Breast epithelium (tissue), 4 donors: ENCODE data around the gene VPS72. TPM values are rescaled to one million over a fixed set of nuclear protein-coding genes. Genes with fewer than 3 reads are reported as not detected.
"Not testable (repeated sequence)": the region's sequence is repeated elsewhere in the genome, so short reads cannot be mapped to it uniquely, and the experiment has no call there.

Experiments
- DNase-seq, 2 donors: peaks; one replicate each; pipeline ENCODE4 v3.0.0-alpha.2; 2019; ENCODE audit warnings: low spot score in 2 of 2
- H3K27ac ChIP-seq, 2 donors: fragments of 200-600 bp; sonication (generic) in 1 of 2; one replicate each; pipeline ENCODE4 v1.5.1; 2016 to 2019; ENCODE audit warnings: mild to moderate bottlenecking in 1 of 2
- H3K27me3 ChIP-seq, 2 donors: fragments of 200-600 bp; sonication (generic) in 1 of 2; one replicate each; pipeline versions ENCODE4 v1.5.1 to v1.6.0; 2017 to 2019; ENCODE audit warnings: control low read depth in 1 of 2, mild to moderate bottlenecking in 1 of 2
- H3K36me3 ChIP-seq: fragments of 200-600 bp; one replicate; pipeline ENCODE4 v1.5.1; 2019
- H3K4me1 ChIP-seq, 2 donors: fragments of 200-600 bp; sonication (generic); one replicate each; pipeline ENCODE4 v1.5.1; 2016 to 2019; ENCODE audit warnings: control low read depth in 1 of 2
- H3K4me3 ChIP-seq, 3 donors: fragments of 200-600 bp; sonication (generic); 1 replicate in 2 of 3; 2 replicates in 1 of 3; pipeline ENCODE4 v1.5.1; 2016 to 2019; ENCODE audit warnings: mild to moderate bottlenecking in 3 of 3, moderate library complexity in 2 of 3
- H3K9me3 ChIP-seq, 2 donors: fragments of 200-600 bp; sonication (generic) in 1 of 2; one replicate each; pipeline ENCODE4 v1.5.1; 2016 to 2019; ENCODE audit warnings: control low read depth in 1 of 2
- CTCF ChIP-seq, 3 donors: fragments of 450-650 bp; IDR thresholded peaks; one replicate each; pipeline ENCODE4 v1.5.1; 2016 to 2017; ENCODE audit warnings: antibody characterized with exemption in 3 of 3, mild to moderate bottlenecking in 3 of 3, moderate library complexity in 3 of 3
- POLR2A ChIP-seq: fragments of 450-650 bp; IDR thresholded peaks from one replicate; pipeline ENCODE4 v1.6.1; 2016; ENCODE audit warnings: antibody characterized with exemption, mild to moderate bottlenecking, moderate library complexity
- POLR2AphosphoS5 ChIP-seq, 3 donors: sonication (generic); formaldehyde crosslinking; IDR thresholded peaks; one replicate each; pipeline ENCODE4 v1.6.1; 2017; ENCODE audit warnings: antibody characterized with exemption in 3 of 3
- intact Hi-C: fragments of 100-400 bp; cut with DNase I; formaldehyde crosslinking; loops from one replicate; pipeline ENCODE4 v1.15.1; 2023; ENCODE audit warnings: low total_unique reads
- total RNA-seq, 3 donors: library from RNA; depleted of rRNA; stranded (reverse); fragments of >200 nt; gene quantifications; one replicate each; pipeline ENCODE4 v1.1.0, GENCODE V29; 2016

Gene VPS72
- total RNA-seq, 3 donors from 2014 or later, result 34.6 to 49.0 (median 34.7) TPM

DNA sequence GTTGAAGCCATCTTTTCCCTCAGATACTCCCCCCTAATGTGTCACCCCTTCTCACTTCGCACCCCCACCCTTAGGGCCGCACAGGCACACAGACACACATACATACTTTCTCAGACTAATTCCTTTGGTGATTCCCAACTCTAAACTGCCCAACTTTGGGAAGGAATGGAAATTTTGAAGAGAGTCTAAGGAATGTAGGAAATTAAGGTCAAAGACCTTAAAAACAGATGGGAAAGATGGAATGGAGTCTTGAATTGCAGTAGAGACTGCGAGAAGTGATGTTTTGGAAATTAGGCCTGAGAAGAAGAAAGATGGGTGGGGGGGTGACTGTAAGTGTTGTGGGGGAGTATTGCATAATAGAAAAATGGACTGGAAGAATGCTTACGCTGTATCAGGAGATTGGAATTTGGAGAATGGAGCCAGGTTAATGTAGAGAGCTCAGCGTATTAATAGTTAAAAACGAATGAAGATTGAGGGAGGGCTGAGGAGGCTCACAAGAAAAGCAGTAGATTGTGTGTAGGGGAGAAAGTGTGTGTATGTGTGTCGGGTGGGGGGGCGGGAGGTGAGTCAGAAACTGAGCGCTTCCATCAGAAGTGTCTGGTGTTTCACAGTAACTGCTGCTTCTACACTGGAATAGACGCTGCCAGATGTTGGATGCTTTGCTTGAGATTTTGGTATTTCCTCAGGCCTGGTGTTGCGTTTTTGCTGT is 10.0 kb upstream of the VPS72 start:
- peak overlapping the region; percentile 65 to 85 (median 82) for H3K4me3 ChIP-seq

DNA sequence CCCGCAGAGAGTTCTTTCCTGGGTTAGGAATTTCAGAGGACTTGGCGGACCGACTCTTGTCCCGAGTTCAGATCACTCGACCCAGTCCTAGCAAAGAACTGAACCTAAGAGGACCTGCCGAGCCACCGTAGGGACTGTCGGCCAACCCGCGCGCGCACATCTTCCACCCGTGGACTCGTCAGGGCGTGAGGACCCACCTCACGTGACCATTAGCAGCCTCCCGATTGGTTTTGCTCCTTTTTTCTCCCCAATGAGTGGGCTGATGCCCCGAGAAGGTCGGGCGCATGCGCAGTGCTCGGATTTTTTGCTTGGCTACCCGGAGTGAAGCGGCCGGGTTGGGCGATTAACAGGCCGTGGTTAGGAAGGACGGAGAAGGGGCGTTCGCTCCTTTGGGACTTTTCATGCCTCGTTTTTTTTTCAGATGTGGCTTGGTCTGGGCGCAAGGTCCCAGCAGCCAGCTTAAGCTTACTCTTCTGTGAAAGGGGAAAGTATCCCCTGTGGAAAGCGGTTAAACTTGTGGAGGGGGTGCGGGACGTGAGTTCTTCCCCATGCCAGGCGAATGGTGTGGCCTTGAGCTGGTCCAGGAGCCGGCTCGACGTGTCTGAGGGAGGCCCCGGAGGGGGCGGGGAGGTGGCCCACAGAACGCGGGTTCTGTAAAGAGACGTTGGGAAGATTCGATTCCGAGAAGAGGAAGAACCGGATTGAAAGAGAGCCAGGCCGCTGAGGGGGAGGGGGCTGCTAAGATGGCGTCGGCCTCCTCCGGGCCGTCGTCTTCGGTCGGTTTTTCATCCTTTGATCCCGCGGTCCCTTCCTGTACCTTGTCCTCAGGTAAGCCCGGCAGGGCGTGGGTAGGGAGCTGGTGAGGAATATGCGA is 8.5 kb upstream of the VPS72 start, which contains the start of gene PIP5K1A:
PIP5K1A (plus strand) TSS at position 299 of the 874 bp plus-strand sequence; CDS start at position 744, 445 bp downstream.
- H3K4me1 ChIP-seq, result peaks cover 0 to 9% of the 10 kb centered on the region in 2 donors
- intact Hi-C loops, result no loop called here
- TF ChIP-seq POLR2AphosphoS5 (IDR thresholded peaks at IDR 0.05) (peak; percentile 57 to 98 (median 83)), CTCF (IDR thresholded peaks at IDR 0.05) (no peak), POLR2A (peak; percentile 83)
- H3K27me3 ChIP-seq, result no peaks in the 10 kb centered on the region
- H3K4me3 ChIP-seq, result peak within 1 kb of the TSS; percentile 65 to 85 (median 82)
- DNase-seq, result peak; percentile 98 to 99
- no peaks in the 10 kb centered on the region for H3K9me3 ChIP-seq
- no peaks in the 10 kb centered on the region for H3K36me3 ChIP-seq
- peak within 1 kb of the TSS; percentile 92 to 96 for H3K27ac ChIP-seq

More for the DNA sequence above, 10.0 kb upstream of the VPS72 start:
- Histone ChIP-seq H3K27me3 (no peaks in the 10 kb centered on the region), H3K36me3 (no peaks in the 10 kb centered on the region), H3K4me1 (peaks cover 0 to 9% of the 10 kb centered on the region in 2 donors), H3K27ac (peak overlapping the region; percentile 92 to 96), H3K9me3 (no peaks in the 10 kb centered on the region)
- peak in 1 of 3 donors; percentile 7 for TF ChIP-seq POLR2AphosphoS5 (IDR thresholded peaks at IDR 0.05)
- no peak for TF ChIP-seq POLR2A
- no peak for DNase-seq
- intact Hi-C loops, result no loop called here

- Histone ChIP-seq H3K4me1 (peaks cover 0 to 9% of the 10 kb centered on the region in 2 donors), H3K27me3 (no peaks in the 10 kb centered on the region), H3K36me3 (no peaks in the 10 kb centered on the region), H3K27ac (peak overlapping the region; percentile 92 to 96), H3K4me3 (peak overlapping the region; percentile 65 to 85 (median 82)), H3K9me3 (no peaks in the 10 kb centered on the region)
- intact Hi-C loops, result no loop called here
- no peak for TF ChIP-seq CTCF (IDR thresholded peaks at IDR 0.05)
- DNase-seq, result no peak
Measured at GRCh38 chr1:151197863-151198253, 7.9 kb upstream of the VPS72 start.

- Histone ChIP-seq H3K27ac (peak overlapping the region; percentile 78 to 92), H3K4me1 (no peaks in the 10 kb centered on the region), H3K27me3 (no peaks in the 10 kb centered on the region), H3K36me3 (no peaks in the 10 kb centered on the region), H3K4me3 (peak overlapping the region; percentile 3 to 36 (median 35)), H3K9me3 (no peaks in the 10 kb centered on the region)
- intact Hi-C loops, result no loop called here
- peak; percentile 21 to 77 (median 54) for TF ChIP-seq CTCF (IDR thresholded peaks at IDR 0.05)
- TF ChIP-seq POLR2AphosphoS5 (IDR thresholded peaks at IDR 0.05), result peak in 1 of 3 donors; percentile 19
- TF ChIP-seq POLR2A, result no peak
- DNase-seq, result peak in 1 of 2 donors; percentile 72
Measured at GRCh38 chr1:151196292-151196800, 6.3 kb upstream of the VPS72 start.

- peak; percentile 56 to 92 (median 67) for TF ChIP-seq POLR2AphosphoS5 (IDR thresholded peaks at IDR 0.05)
- H3K4me1 ChIP-seq, H3K9me3 ChIP-seq, H3K27me3 ChIP-seq, intact Hi-C loops, H3K36me3 ChIP-seq: not testable (repeated sequence)
- Histone ChIP-seq H3K4me3 (peak overlapping the region in 2 of 3 donors; percentile 35 to 36), H3K27ac (peak overlapping the region in 1 of 2 donors; percentile 92)
- peak; percentile 80 to 93 for DNase-seq
Measured at GRCh38 chr1:151194894-151195594, 5.0 kb upstream of the VPS72 start.
